Ramos (cell line): ENCODE results near the gene ADI1.

ENCODE experiments used
- in situ Hi-C: fragments of 300-500 bp; cut with MboI; formaldehyde crosslinking; loops from one replicate; pipeline ENCODE4 v1.14.3; 2022; ENCODE audit warnings: low sequenced_read_pairs; ENCODE audit not compliant: unreplicated experiment

Gene ADI1

GRCh38 chr2:3483227-3483985, 35.9 kb downstream of the ADI1 start:
- in situ Hi-C loops: no loop called here

- in situ Hi-C loops: no loop called here
These were observed 36.9 kb downstream of the ADI1 start for GRCh38 chr2:3482363-3482821.

GRCh38 chr2:3481736-3482362, 37.5 kb downstream of the ADI1 start:
- in situ Hi-C loops: no loop called here

GRCh38 chr2:3481011-3481400, 38.3 kb downstream of the ADI1 start:
- in situ Hi-C loops: no loop called here

- in situ Hi-C loops: no loop called here
These were observed 38.9 kb downstream of the ADI1 start for GRCh38 chr2:3480352-3481010.

GRCh38 chr2:3479430-3480320, 39.7 kb downstream of the ADI1 start:
- in situ Hi-C loops: no loop called here

GRCh38 chr2:3478846-3479385, 40.4 kb downstream of the ADI1 start:
- in situ Hi-C loops: no loop called here

GRCh38 chr2:3476985-3477327, 42.4 kb downstream of the ADI1 start:
- in situ Hi-C loops: no loop called here

- in situ Hi-C loops: no loop called here
These were observed 42.9 kb downstream of the ADI1 start for GRCh38 chr2:3476321-3476984.

GRCh38 chr2:3475771-3476170, 43.6 kb downstream of the ADI1 start:
- in situ Hi-C loops: no loop called here

- in situ Hi-C loops: no loop called here
These were observed 46.4 kb downstream of the ADI1 start for GRCh38 chr2:3472966-3473365.

- in situ Hi-C loops: no loop called here
These were observed 47.0 kb downstream of the ADI1 start for GRCh38 chr2:3472296-3472695.

- in situ Hi-C loops: no loop called here
These were observed 48.2 kb downstream of the ADI1 start for GRCh38 chr2:3470856-3471737.

GRCh38 chr2:3470166-3470651, 49.1 kb downstream of the ADI1 start:
- in situ Hi-C loops: no loop called here

- in situ Hi-C loops: no loop called here
These were observed 49.8 kb downstream of the ADI1 start for GRCh38 chr2:3469486-3469885.

GRCh38 chr2:3468296-3468988, 50.9 kb downstream of the ADI1 start:
- in situ Hi-C loops: no loop called here

GRCh38 chr2:3467654-3468053, 51.7 kb downstream of the ADI1 start:
- in situ Hi-C loops: no loop called here

GRCh38 chr2:3466966-3467365, 52.4 kb downstream of the ADI1 start:
- in situ Hi-C loops: no loop called here
